OCI-LY1 (cell line): Measurements from ENCODE around the gene CHRNA4.

Source experiments
- CTCF ChIP-seq: fragments of 200-600 bp; sonication (generic), shearing (Covaris generic); IDR thresholded peaks from 2 replicates; pipeline ENCODE4 v1.5.1; 2017; ENCODE audit warnings: mild to moderate bottlenecking, antibody characterized with exemption, low read length, moderate library complexity, mixed read lengths
- EZH2 ChIP-seq: fragments of 200-600 bp; sonication (generic), shearing (Covaris generic); IDR thresholded peaks from 2 replicates; pipeline ENCODE4 v1.8.0; 2017; ENCODE audit warnings: borderline replicate concordance, mixed run types, mild to moderate bottlenecking, antibody characterized with exemption, low read length, moderate library complexity, mixed read lengths

GRCh38 chr20:63322146-63322932 is 38.8 kb downstream of the CHRNA4 start:
- no peak for TF ChIP-seq EZH2
- no peak for TF ChIP-seq CTCF
